ENCODE data around the gene RBKS.

- no peak for TF ChIP-seq POLR2A (IDR thresholded peaks at IDR 0.05)
- TF ChIP-seq CTCF (IDR thresholded peaks at IDR 0.05 in 8 of 11, conservative IDR thresholded peaks at IDR 0.05 in 3 of 11), result no peak
These were observed 33.8 kb downstream of the RBKS start for GRCh38 chr2:27856386-27856785.

Data from spleen (tissue), 7 donors.